Sigmoid colon (tissue), 7 donors: ENCODE measurements around the gene KRTAP12-2. TPM values are rescaled to one million over a fixed set of nuclear protein-coding genes. Genes with fewer than 3 reads are reported as not detected.
"Not testable (repeated sequence)": the region's sequence is repeated elsewhere in the genome, so short reads cannot be mapped to it uniquely, and the experiment has no call there.

Source experiments
- DNase-seq: peaks from one replicate; pipeline ENCODE4 v3.0.0-alpha.2; 2019
- H3K27ac ChIP-seq, 4 donors: fragments of 200-600 bp; sonication (generic); one replicate each; pipeline ENCODE4 v1.5.1; 2016 to 2019; ENCODE audit warnings: mild to moderate bottlenecking in 1 of 4
- H3K27me3 ChIP-seq, 3 donors: fragments of 200-600 bp; sonication (generic); one replicate each; pipeline ENCODE4 v1.5.1; 2019; ENCODE audit warnings: mild to moderate bottlenecking in 1 of 3
- H3K36me3 ChIP-seq, 4 donors: fragments of 200-600 bp; sonication (generic); one replicate each; pipeline ENCODE4 v1.5.1; 2016 to 2019
- H3K4me1 ChIP-seq, 4 donors: fragments of 200-600 bp; sonication (generic); one replicate each; pipeline ENCODE4 v1.5.1; 2017 to 2019
- H3K4me3 ChIP-seq, 4 donors: fragments of 200-600 bp; sonication (generic); one replicate each; pipeline ENCODE4 v1.5.1; 2017 to 2019; ENCODE audit warnings: mild to moderate bottlenecking in 2 of 4, moderate library complexity in 1 of 4
- H3K9me3 ChIP-seq, 4 donors: fragments of 200-600 bp in 3 of 4; sonication (generic) in 3 of 4; one replicate each; pipeline versions ENCODE4 v1.5.1 to v1.6.1; 2013 to 2019
- EP300 ChIP-seq, 4 donors: sonication (generic); formaldehyde crosslinking; IDR thresholded peaks; one replicate each; pipeline ENCODE4 v1.6.1; 2017; ENCODE audit warnings: antibody characterized with exemption in 4 of 4
- POLR2A ChIP-seq, 2 donors: fragments of 450-650 bp; IDR thresholded peaks; one replicate each; pipeline ENCODE4 v1.6.1; 2016; ENCODE audit warnings: antibody characterized with exemption in 2 of 2, mild to moderate bottlenecking in 2 of 2, moderate library complexity in 2 of 2
- POLR2AphosphoS5 ChIP-seq, 4 donors: sonication (generic); formaldehyde crosslinking; IDR thresholded peaks; one replicate each; pipeline ENCODE4 v1.6.1; 2017; ENCODE audit warnings: antibody characterized with exemption in 4 of 4
- WGBS, 2 donors: extraction: QIAGEN DNeasy Blood & Tissue Kit; methylation state at CpG; one replicate each; pipeline ENCODE4 v1.1.7; 2013; 5-methylcytosine and 5-hydroxymethylcytosine counted together
- intact Hi-C: fragments of 100-400 bp; cut with DNase I; formaldehyde crosslinking; loops from one replicate; pipeline ENCODE4 v1.15.1; 2023
- polyA plus RNA-seq, 3 donors: library from polyadenylated mRNA; stranded (reverse); fragments of 200-250 nt; gene quantifications; one replicate each; pipeline ENCODE4 v1.2.3, GENCODE V29; 2013
- total RNA-seq, 4 donors: library from RNA; depleted of rRNA; stranded (reverse); fragments of >200 nt; gene quantifications; one replicate each; pipeline ENCODE4 v1.1.0, GENCODE V29; 2016
- TF ChIP-seq, protein P1 (sequence below), 4 experiments: fragments of 450-650 bp in 3 of 4; fragments of 200-600 bp in 1 of 4; IDR thresholded peaks; one replicate each; pipeline ENCODE4 v1.5.1; 2016 to 2019; ENCODE audit warnings: antibody characterized with exemption in 4 of 4, mild to moderate bottlenecking in 3 of 4, moderate library complexity in 2 of 4
- donor health status: healthy with polysubstance abuse.
- donor health status: Bipolar disorder and iron deficiency.
- donor health status: healthy.

The KRTAP12-2 gene
- total and polyA plus RNA-seq, 7 donors, result not detected

DNA sequence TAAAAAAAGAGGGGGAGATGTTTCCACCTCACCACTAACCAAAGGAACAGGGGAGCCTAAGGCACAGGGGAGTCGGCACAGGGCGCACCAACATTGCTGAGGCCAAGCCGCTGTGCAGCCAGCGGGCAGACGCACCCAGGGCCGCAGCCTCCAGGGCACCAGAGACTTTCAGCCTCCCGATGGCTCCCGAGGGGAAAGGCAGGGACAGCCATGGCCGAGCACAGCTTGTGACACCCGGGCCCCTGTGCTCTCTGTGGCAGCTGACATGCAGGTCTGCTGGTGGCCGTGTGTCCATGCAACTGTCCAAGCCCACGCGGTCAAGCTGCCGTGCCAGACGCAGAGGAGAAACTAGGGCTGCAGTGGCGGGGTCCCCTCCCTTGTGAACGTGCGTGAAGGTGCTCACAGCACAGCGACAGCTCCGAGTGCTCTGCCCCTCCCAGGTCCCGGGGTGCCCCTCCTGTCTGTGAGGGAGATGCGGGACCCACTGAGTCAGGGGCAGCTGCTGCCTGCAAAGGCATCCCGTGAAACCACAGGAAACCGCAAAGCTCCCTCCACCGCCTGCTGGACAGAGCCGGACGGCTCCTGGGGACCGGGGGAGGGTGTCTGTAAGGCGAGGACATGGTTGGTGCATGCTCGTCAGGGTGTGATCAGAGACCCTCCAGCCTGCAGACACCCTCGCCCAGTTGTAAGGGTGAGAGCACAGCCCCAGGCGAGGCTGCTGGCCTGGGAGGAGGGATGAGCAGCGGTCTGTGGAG lies 18.0 kb downstream of the KRTAP12-2 start:
- H3K27me3 ChIP-seq, result peaks cover 0 to 14% (median 10%) of the 10 kb centered on the region in 3 donors

GRCh38 chr21:44647222-44647552 lies 19.5 kb downstream of the KRTAP12-2 start:
- no peaks in the 10 kb centered on the region for H3K36me3 ChIP-seq
- WGBS, 2 donors, result 67 to 69% methylated on average over 8 of the region's 8 CpGs
- H3K27ac ChIP-seq, result no peak overlapping the region
- H3K9me3 ChIP-seq, result peaks cover 0 to 4% (median 1%) of the 10 kb centered on the region in 4 donors
- intact Hi-C loops, result no loop called here
- no peak for TF ChIP-seq POLR2A (IDR thresholded peaks at IDR 0.05)
- TF ChIP-seq, protein P1, sequence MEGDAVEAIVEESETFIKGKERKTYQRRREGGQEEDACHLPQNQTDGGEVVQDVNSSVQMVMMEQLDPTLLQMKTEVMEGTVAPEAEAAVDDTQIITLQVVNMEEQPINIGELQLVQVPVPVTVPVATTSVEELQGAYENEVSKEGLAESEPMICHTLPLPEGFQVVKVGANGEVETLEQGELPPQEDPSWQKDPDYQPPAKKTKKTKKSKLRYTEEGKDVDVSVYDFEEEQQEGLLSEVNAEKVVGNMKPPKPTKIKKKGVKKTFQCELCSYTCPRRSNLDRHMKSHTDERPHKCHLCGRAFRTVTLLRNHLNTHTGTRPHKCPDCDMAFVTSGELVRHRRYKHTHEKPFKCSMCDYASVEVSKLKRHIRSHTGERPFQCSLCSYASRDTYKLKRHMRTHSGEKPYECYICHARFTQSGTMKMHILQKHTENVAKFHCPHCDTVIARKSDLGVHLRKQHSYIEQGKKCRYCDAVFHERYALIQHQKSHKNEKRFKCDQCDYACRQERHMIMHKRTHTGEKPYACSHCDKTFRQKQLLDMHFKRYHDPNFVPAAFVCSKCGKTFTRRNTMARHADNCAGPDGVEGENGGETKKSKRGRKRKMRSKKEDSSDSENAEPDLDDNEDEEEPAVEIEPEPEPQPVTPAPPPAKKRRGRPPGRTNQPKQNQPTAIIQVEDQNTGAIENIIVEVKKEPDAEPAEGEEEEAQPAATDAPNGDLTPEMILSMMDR (IDR thresholded peaks at IDR 0.05), result no peak
- TF ChIP-seq POLR2AphosphoS5 (IDR thresholded peaks at IDR 0.05), result no peak
- TF ChIP-seq EP300 (IDR thresholded peaks at IDR 0.05), result no peak
- DNase-seq, result no peak
- peaks cover 0 to 14% (median 10%) of the 10 kb centered on the region in 3 donors for H3K27me3 ChIP-seq
- no peak overlapping the region for H3K4me3 ChIP-seq
- no peaks in the 10 kb centered on the region for H3K4me1 ChIP-seq

More for the DNA sequence above, 18.0 kb downstream of the KRTAP12-2 start:
- no peak overlapping the region for H3K4me3 ChIP-seq
- no peaks in the 10 kb centered on the region for H3K36me3 ChIP-seq
- H3K4me1 ChIP-seq, result no peaks in the 10 kb centered on the region
- no peak for DNase-seq
- peaks cover 0 to 4% (median 1%) of the 10 kb centered on the region in 4 donors for H3K9me3 ChIP-seq
- intact Hi-C loops, result no loop called here
- TF ChIP-seq POLR2AphosphoS5 (IDR thresholded peaks at IDR 0.05) (no peak), EP300 (IDR thresholded peaks at IDR 0.05) (no peak), POLR2A (IDR thresholded peaks at IDR 0.05) (no peak)
- TF ChIP-seq, protein P1 (IDR thresholded peaks at IDR 0.05), result no peak
- 77 to 80% methylated on average over 33 of the region's 33 CpGs for WGBS, 2 donors
- H3K27ac ChIP-seq, result no peak overlapping the region

GRCh38 chr21:44646366-44647221 lies 20.1 kb downstream of the KRTAP12-2 start, which contains the start of gene KRTAP10-11:
Gene KRTAP10-11 (plus strand): TSS chr21:44646414. CDS start chr21:44646459, 45 bp downstream.
- H3K27me3 ChIP-seq, result peaks cover 0 to 14% (median 10%) of the 10 kb centered on the region in 3 donors
- H3K9me3 ChIP-seq, H3K36me3 ChIP-seq, intact Hi-C loops, H3K27ac ChIP-seq, DNase-seq, H3K4me3 ChIP-seq, H3K4me1 ChIP-seq: not testable (repeated sequence)
- 73 to 78% methylated on average over 21 of the region's 21 CpGs for WGBS, 2 donors

GRCh38 chr21:44644878-44645277 lies 21.8 kb downstream of the KRTAP12-2 start:
- WGBS, 2 donors, result 44 to 50% methylated on average over 2 of the region's 2 CpGs
- no peaks in the 10 kb centered on the region for H3K36me3 ChIP-seq

More at GRCh38 chr21:44644878-44645277, 21.8 kb downstream of the KRTAP12-2 start:
- no peak for DNase-seq
- TF ChIP-seq POLR2AphosphoS5 (IDR thresholded peaks at IDR 0.05) (no peak), POLR2A (IDR thresholded peaks at IDR 0.05) (no peak), EP300 (IDR thresholded peaks at IDR 0.05) (no peak)
- TF ChIP-seq, protein P1 (IDR thresholded peaks at IDR 0.05), result no peak
- intact Hi-C loops, result no loop called here
- Histone ChIP-seq H3K4me3 (no peak overlapping the region), H3K9me3 (peaks cover 0 to 6% (median 1%) of the 10 kb centered on the region in 4 donors), H3K4me1 (no peaks in the 10 kb centered on the region), H3K27ac (no peak overlapping the region), H3K27me3 (peaks cover 0 to 21% (median 10%) of the 10 kb centered on the region in 3 donors)
